Thoracic aorta (tissue), 2 donors: Measurements from ENCODE around the gene MYLK. TPM values are rescaled to one million over a fixed set of nuclear protein-coding genes. Genes with fewer than 3 reads are reported as not detected.
"Not testable (repeated sequence)": the region's sequence is repeated elsewhere in the genome, so short reads cannot be mapped to it uniquely, and the experiment has no call there.

Source experiments
- ATAC-seq: fragments of 150-250 bp; one replicate; pipeline ENCODE4 v1.8.0; 2017; ENCODE audit warnings: low read depth; ENCODE audit not compliant: insufficient number of reproducible peaks, low FRiP score
- DNase-seq: peaks from one replicate; pipeline ENCODE4 v3.0.0-alpha.2; 2020; ENCODE audit warnings: low spot score
- H3K27ac ChIP-seq, 2 donors: fragments of 200-600 bp; sonication (generic); 1 replicate in 1 of 2; 2 replicates in 1 of 2; pipeline ENCODE4 v1.5.1; 2016; ENCODE audit warnings: mild to moderate bottlenecking in 2 of 2, moderate library complexity in 2 of 2
- H3K27me3 ChIP-seq: fragments of 200-600 bp; sonication (generic); replicated peaks from 2 replicates; pipeline ENCODE4 v1.6.0; 2016; ENCODE audit warnings: mild to moderate bottlenecking; ENCODE audit not compliant: insufficient read depth
- H3K36me3 ChIP-seq: fragments of 200-600 bp; sonication (generic); one replicate; pipeline ENCODE4 v1.5.1; 2016
- H3K4me1 ChIP-seq, 2 donors: fragments of 200-600 bp; sonication (generic); 1 replicate in 1 of 2; 2 replicates in 1 of 2; pipeline versions ENCODE4 v1.5.1 to v1.6.0; 2016; ENCODE audit warnings: low read depth in 2 of 2, mild to moderate bottlenecking in 1 of 2; ENCODE audit not compliant: control insufficient read depth in 1 of 2
- H3K4me3 ChIP-seq: fragments of 200-600 bp; sonication (generic); 2 replicates; pipeline ENCODE4 v1.5.1; 2016; ENCODE audit warnings: mild to moderate bottlenecking
- H3K9me3 ChIP-seq: fragments of 200-600 bp; sonication (generic); 2 replicates; pipeline ENCODE4 v1.5.1; 2016
- total RNA-seq, 2 donors: library from RNA; depleted of rRNA; stranded (reverse); fragments of >200 nt; gene quantifications; one replicate each; pipeline versions ENCODE4 v1.1.0 to v1.2.3, GENCODE V29; 2016
- TF ChIP-seq, protein P1 (sequence below): fragments of 200-600 bp; sonication (generic); IDR thresholded peaks from one replicate; pipeline ENCODE4 v1.5.1; 2019; ENCODE audit warnings: antibody characterized with exemption

Gene MYLK
- total RNA-seq, 2 donors from 2014 or later, result 483 to 563 TPM

GRCh38 chr3:123706871-123707270, 177.3 kb downstream of the MYLK start:
- TF ChIP-seq, protein P1, sequence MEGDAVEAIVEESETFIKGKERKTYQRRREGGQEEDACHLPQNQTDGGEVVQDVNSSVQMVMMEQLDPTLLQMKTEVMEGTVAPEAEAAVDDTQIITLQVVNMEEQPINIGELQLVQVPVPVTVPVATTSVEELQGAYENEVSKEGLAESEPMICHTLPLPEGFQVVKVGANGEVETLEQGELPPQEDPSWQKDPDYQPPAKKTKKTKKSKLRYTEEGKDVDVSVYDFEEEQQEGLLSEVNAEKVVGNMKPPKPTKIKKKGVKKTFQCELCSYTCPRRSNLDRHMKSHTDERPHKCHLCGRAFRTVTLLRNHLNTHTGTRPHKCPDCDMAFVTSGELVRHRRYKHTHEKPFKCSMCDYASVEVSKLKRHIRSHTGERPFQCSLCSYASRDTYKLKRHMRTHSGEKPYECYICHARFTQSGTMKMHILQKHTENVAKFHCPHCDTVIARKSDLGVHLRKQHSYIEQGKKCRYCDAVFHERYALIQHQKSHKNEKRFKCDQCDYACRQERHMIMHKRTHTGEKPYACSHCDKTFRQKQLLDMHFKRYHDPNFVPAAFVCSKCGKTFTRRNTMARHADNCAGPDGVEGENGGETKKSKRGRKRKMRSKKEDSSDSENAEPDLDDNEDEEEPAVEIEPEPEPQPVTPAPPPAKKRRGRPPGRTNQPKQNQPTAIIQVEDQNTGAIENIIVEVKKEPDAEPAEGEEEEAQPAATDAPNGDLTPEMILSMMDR, result no peak
- DNase-seq (no peak), ATAC-seq (no peak)
- H3K27me3 ChIP-seq, result no peaks in the 10 kb centered on the region
- H3K27ac ChIP-seq, result peak overlapping the region in 1 of 2 donors; percentile 94
- H3K4me3 ChIP-seq, result no peak overlapping the region
- H3K4me1 ChIP-seq, result peaks cover 27 to 61% of the 10 kb centered on the region in 2 donors
- no peaks in the 10 kb centered on the region for H3K9me3 ChIP-seq
- H3K36me3 ChIP-seq, result peaks cover 26% of the 10 kb centered on the region

- H3K4me3 ChIP-seq, result no peak overlapping the region
- peaks cover 21 to 55% of the 10 kb centered on the region in 2 donors for H3K4me1 ChIP-seq
- no peaks in the 10 kb centered on the region for H3K27me3 ChIP-seq
- peaks cover 26% of the 10 kb centered on the region for H3K36me3 ChIP-seq
- DNase-seq (no peak), ATAC-seq (no peak)
- no peaks in the 10 kb centered on the region for H3K9me3 ChIP-seq
- TF ChIP-seq, protein P1, result no peak
- peak overlapping the region; percentile 79 to 94 for H3K27ac ChIP-seq
Measured at GRCh38 chr3:123705488-123706285, 178.4 kb downstream of the MYLK start.

GRCh38 chr3:123703663-123704062, 180.5 kb downstream of the MYLK start:
- not testable (repeated sequence) for H3K9me3 ChIP-seq, DNase-seq, ATAC-seq, H3K27me3 ChIP-seq, H3K4me3 ChIP-seq
- Histone ChIP-seq H3K4me1 (peaks cover 21 to 54% of the 10 kb centered on the region in 2 donors), H3K27ac (peak overlapping the region; percentile 79 to 94), H3K36me3 (peaks cover 18% of the 10 kb centered on the region)

DNA sequence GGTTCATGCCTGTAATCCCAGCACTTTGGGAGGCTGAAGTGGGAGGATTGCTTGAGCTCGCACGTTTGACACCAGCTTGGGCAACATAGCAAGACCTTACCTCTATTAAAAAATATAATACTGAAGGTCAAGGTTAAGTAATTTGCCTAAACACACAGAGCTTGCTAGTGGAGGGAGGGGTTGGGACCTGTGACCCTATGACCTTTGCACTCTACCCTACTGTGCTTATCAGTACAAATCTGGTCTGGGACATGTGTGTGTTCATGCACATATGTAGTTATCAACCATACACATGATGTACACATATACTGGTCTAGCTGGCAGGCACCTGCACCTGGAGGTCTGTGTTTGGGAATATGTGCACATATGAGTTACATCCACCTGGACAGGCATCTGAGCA, 181.4 kb downstream of the MYLK start:
- TF ChIP-seq, protein P1, result no peak
- Histone ChIP-seq H3K36me3 (peaks cover 9% of the 10 kb centered on the region), H3K4me3 (no peak overlapping the region), H3K4me1 (peaks cover 21 to 54% of the 10 kb centered on the region in 2 donors), H3K27me3 (no peaks in the 10 kb centered on the region), H3K27ac (peak overlapping the region; percentile 79 to 94), H3K9me3 (no peaks in the 10 kb centered on the region)
- ATAC-seq (no peak), DNase-seq (no peak)

GRCh38 chr3:123702057-123702456, 182.1 kb downstream of the MYLK start:
- not testable (repeated sequence) for H3K9me3 ChIP-seq, H3K36me3 ChIP-seq, H3K27me3 ChIP-seq, DNase-seq
- TF ChIP-seq, protein P1, result peak; percentile 58
- Histone ChIP-seq H3K4me1 (peaks cover 21 to 54% of the 10 kb centered on the region in 2 donors), H3K27ac (peak overlapping the region; percentile 79 to 94), H3K4me3 (peak overlapping the region; percentile 86)
- peak; percentile 53 for ATAC-seq
